ENCODE data around the gene KMT2C.

DNA sequence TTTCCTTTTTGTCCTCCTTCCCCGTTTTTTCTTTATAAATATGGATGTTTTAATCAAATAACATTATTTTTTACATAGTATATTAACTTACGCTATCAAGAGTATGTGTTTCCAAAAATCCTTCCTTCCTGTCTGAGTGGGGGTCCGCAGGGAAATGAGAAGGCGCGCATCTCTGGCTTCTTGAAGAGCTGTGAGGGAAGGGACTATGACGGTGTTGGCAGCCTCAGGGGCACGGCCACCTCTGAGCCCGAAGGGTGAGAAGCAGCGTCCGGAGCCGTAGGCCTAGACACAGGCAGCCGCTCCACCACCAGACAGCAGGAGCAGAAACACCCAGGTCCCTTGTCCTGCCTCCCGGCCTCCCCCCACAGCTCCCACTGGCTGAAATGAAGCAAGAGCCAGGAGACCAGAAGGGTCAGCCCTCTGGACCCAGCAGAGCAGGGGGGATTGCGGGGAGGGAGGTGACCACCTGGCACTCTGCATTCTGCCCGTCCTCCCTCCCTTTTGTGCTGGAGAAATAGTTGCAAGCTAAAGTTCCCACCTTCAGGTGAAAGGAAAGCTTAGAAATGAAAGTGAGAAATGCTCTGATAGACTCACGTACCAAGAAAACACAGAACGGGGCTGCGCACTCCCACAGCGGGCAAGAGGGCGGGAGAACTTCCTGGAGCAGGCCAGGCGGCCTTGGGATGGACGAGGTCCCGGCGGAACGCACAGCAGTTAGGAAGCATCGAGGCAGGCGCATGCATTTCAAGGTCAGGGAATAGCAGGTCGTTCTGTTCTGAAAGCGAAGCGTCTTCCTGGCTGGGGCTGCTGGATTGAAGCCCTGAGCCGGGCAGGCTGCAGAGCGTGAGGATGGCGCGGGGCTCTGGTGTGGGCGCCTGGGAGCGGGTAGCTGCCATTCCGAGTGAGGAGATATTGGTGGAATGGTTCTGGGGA is 304.9 kb downstream of the KMT2C start:
- TF ChIP-seq POLR2AphosphoS5 (IDR thresholded peaks at IDR 0.05; ENCODE audit: low read depth, low read length) (no peak), POLR2A (IDR thresholded peaks at IDR 0.05; ENCODE audit: low read depth, low read length) (no peak; the same call in 1 of the 2 replicates), PAX5 (IDR thresholded peaks at IDR 0.05; ENCODE audit: insufficient read depth, low read length, severe bottlenecking) (no peak), TAF1 (IDR thresholded peaks at IDR 0.05; ENCODE audit: low read depth, low read length) (no peak)

All from GM12891 (cell line).